CD14-positive monocyte (primary cell): ENCODE results near the gene DENND1A. TPM values are rescaled to one million over a fixed set of nuclear protein-coding genes. Genes with fewer than 3 reads are reported as not detected.

Experiments used
- DNase-seq, 3 donors: peaks; one replicate each; pipeline ENCODE4 v3.0.0-alpha.2; 2011 to 2022
- H2AFZ ChIP-seq: 2 replicates; pipeline ENCODE4 v1.6.0; 2012; ENCODE audit warnings: mild to moderate bottlenecking, low read depth, low read length, inconsistent platforms; ENCODE audit not compliant: insufficient read depth, poor library complexity, severe bottlenecking
- H3K27ac ChIP-seq, 2 donors: 1 replicate in 1 of 2; 2 replicates in 1 of 2; pipeline ENCODE4 v1.5.1; 2012 to 2013; ENCODE audit warnings: low read length in 2 of 2, control low read depth in 1 of 2, inconsistent platforms in 1 of 2, low read depth in 1 of 2, mild to moderate bottlenecking in 1 of 2
- H3K27me3 ChIP-seq, 2 donors: one replicate each; pipeline versions ENCODE4 v1.6.0 to v1.6.1; 2011 to 2013; ENCODE audit warnings: low read length in 2 of 2; ENCODE audit not compliant: control insufficient read depth in 2 of 2, insufficient read depth in 2 of 2
- H3K36me3 ChIP-seq, 2 donors: replicated peaks in 1 of 2; 1 replicate in 1 of 2; 2 replicates in 1 of 2; pipeline versions ENCODE4 v1.5.1 to v1.6.1; 2012 to 2013; ENCODE audit warnings: low read length in 2 of 2, control low read depth in 1 of 2, inconsistent platforms in 1 of 2, mild to moderate bottlenecking in 1 of 2; ENCODE audit not compliant: insufficient read depth in 2 of 2, control insufficient read depth in 1 of 2
- H3K4me1 ChIP-seq, 2 donors: 1 replicate in 1 of 2; 2 replicates in 1 of 2; pipeline versions ENCODE4 v1.5.1 to v1.6.1; 2012 to 2013; ENCODE audit warnings: low read length in 2 of 2, control low read depth in 1 of 2, inconsistent platforms in 1 of 2, mild to moderate bottlenecking in 1 of 2, moderate library complexity in 1 of 2; ENCODE audit not compliant: insufficient read depth in 2 of 2, control insufficient read depth in 1 of 2
- H3K4me2 ChIP-seq: replicated peaks from 2 replicates; pipeline ENCODE3; 2012; ENCODE audit warnings: low read length, moderate library complexity, mild to moderate bottlenecking; ENCODE audit not compliant: poor library complexity, severe bottlenecking; ENCODE audit errors: extremely low read depth
- H3K4me3 ChIP-seq, 3 experiments: fragments of 200-600 bp in 1 of 3; sonication (generic) in 1 of 3; replicated peaks in 1 of 3; 1 replicate in 2 of 3; 2 replicates in 1 of 3; pipeline ENCODE4 v1.5.1; 2011 to 2013; ENCODE audit warnings: low read length in 3 of 3, mild to moderate bottlenecking in 3 of 3, control low read depth in 2 of 3, low read depth in 2 of 3, inconsistent platforms in 1 of 3, moderate library complexity in 1 of 3
- H3K79me2 ChIP-seq: 2 replicates; pipeline ENCODE4 v1.6.0; 2012; ENCODE audit warnings: mild to moderate bottlenecking, control low read depth, inconsistent platforms, low read length, moderate library complexity; ENCODE audit not compliant: insufficient read depth
- H3K9ac ChIP-seq: 2 replicates; pipeline ENCODE4 v1.6.0; 2017; ENCODE audit warnings: low read length, mild to moderate bottlenecking; ENCODE audit not compliant: insufficient read depth, poor library complexity, severe bottlenecking
- H3K9me3 ChIP-seq, 2 donors: replicated peaks in 1 of 2; 1 replicate in 1 of 2; 2 replicates in 1 of 2; pipeline versions ENCODE4 v1.5.1 to v1.6.1; 2012 to 2013; ENCODE audit warnings: low read length in 2 of 2, control low read depth in 1 of 2; ENCODE audit not compliant: control insufficient read depth in 1 of 2, insufficient read depth in 1 of 2
- H4K20me1 ChIP-seq: 2 replicates; pipeline ENCODE4 v1.6.0; 2012; ENCODE audit warnings: mild to moderate bottlenecking, low read length, control low read depth, moderate library complexity; ENCODE audit not compliant: insufficient read depth
- H3K27ac Mint-ChIP-seq, 7 donors: one replicate each; pipeline ENCODE4 v1.8.0; 2020; ENCODE audit warnings: mild to moderate bottlenecking in 7 of 7, mixed read lengths in 7 of 7, moderate library complexity in 6 of 7, inconsistent platforms in 2 of 7
- H3K27me3 Mint-ChIP-seq, 3 donors: one replicate each; pipeline ENCODE4 v1.8.0; 2021 to 2022; ENCODE audit warnings: low read depth in 3 of 3, mild to moderate bottlenecking in 3 of 3, mixed read lengths in 3 of 3, moderate library complexity in 3 of 3, inconsistent platforms in 1 of 3
- H3K36me3 Mint-ChIP-seq, 2 donors: one replicate each; pipeline ENCODE4 v1.8.0; 2020; ENCODE audit warnings: mixed read lengths in 2 of 2, inconsistent platforms in 1 of 2, mild to moderate bottlenecking in 1 of 2
- H3K4me1 Mint-ChIP-seq: one replicate; pipeline ENCODE4 v1.8.0; 2020; ENCODE audit warnings: mild to moderate bottlenecking, mixed read lengths
- H3K4me3 Mint-ChIP-seq, 2 donors: one replicate each; pipeline ENCODE4 v1.8.0; 2020; ENCODE audit warnings: mild to moderate bottlenecking in 2 of 2, mixed read lengths in 2 of 2, moderate library complexity in 1 of 2
- H3K9me3 Mint-ChIP-seq, 7 donors: one replicate each; pipeline ENCODE4 v1.8.0; 2020 to 2022; ENCODE audit warnings: mixed read lengths in 7 of 7, mild to moderate bottlenecking in 6 of 7, moderate library complexity in 6 of 7, inconsistent platforms in 2 of 7
- CTCF ChIP-seq: fragments of 200-600 bp; IDR thresholded peaks from one replicate; pipeline ENCODE4 v1.8.0; 2022; ENCODE audit warnings: antibody characterized with exemption, mild to moderate bottlenecking
- WGBS: methylation state at CpG from one replicate; pipeline ENCODE4 v1.1.5; 2013; ENCODE audit warnings: missing lambda C conversion rate; ENCODE audit not compliant: insufficient coverage; 5-methylcytosine and 5-hydroxymethylcytosine counted together
- intact Hi-C, 2 donors: fragments of 100-400 bp; cut with micrococcal nuclease; formaldehyde crosslinking; loops; one replicate each; pipeline versions ENCODE4 v1.15.0 to v1.15.1; 2023
- polyA plus RNA-seq, 3 donors: library from polyadenylated mRNA; depleted of rRNA in 1 of 3; unstranded in 2 of 3; stranded (reverse) in 1 of 3; fragments of 300-500 nt in 2 of 3; fragments of >200 nt in 1 of 3; fragmentation: Illumina TruSeq in 2 of 3; gene quantifications; 1 replicate in 2 of 3; 2 replicates in 1 of 3; pipeline ENCODE4 v1.2.3, GENCODE V29; 2012 to 2021

Gene DENND1A
- polyA plus RNA-seq, 3 donors = 24.8 to 73.0 (median 29.4) TPM

GRCh38 chr9:123586275-123586674 is 343.7 kb downstream of the DENND1A start:
- Mint-ChIP-seq H3K4me1 (no peaks in the 10 kb centered on the region), H3K9me3 (peaks cover 0 to 17% (median 16%) of the 10 kb centered on the region in 7 donors), H3K27ac (peak overlapping the region in 1 of 7 donors; percentile 32), H3K27me3 (peaks cover 0 to 3% (median 0%) of the 10 kb centered on the region in 3 donors), H3K36me3 (peaks cover 57 to 81% of the 10 kb centered on the region in 2 donors), H3K4me3 (no peak overlapping the region)
- DNase-seq = no peak
- WGBS = 100% methylated on average over 4 of the region's 5 CpGs
- no peak overlapping the region for H2AFZ ChIP-seq
- no peaks in the 10 kb centered on the region for H3K79me2 ChIP-seq
- no peaks in the 10 kb centered on the region for H3K4me1 ChIP-seq
- no peak overlapping the region for H3K9ac ChIP-seq
- no peaks in the 10 kb centered on the region for H3K27me3 ChIP-seq
- no peak overlapping the region for H3K4me3 ChIP-seq
- H3K36me3 ChIP-seq = peaks cover 27 to 91% of the 10 kb centered on the region in 2 donors
- H3K27ac ChIP-seq = no peak overlapping the region
- intact Hi-C loops = no loop called here
- peaks cover 7 to 19% of the 10 kb centered on the region in 2 donors for H3K9me3 ChIP-seq
- no peak overlapping the region for H3K4me2 ChIP-seq
- TF ChIP-seq CTCF = no peak
- peaks cover 46% of the 10 kb centered on the region for H4K20me1 ChIP-seq

- H3K9me3 ChIP-seq = peaks cover 7 to 14% of the 10 kb centered on the region in 2 donors
- no peak overlapping the region for H3K4me2 ChIP-seq
- peaks cover 64 to 83% of the 10 kb centered on the region in 2 donors for H3K36me3 Mint-ChIP-seq
- no peaks in the 10 kb centered on the region for H3K79me2 ChIP-seq
- H2AFZ ChIP-seq = no peak overlapping the region
- peaks cover 0 to 3% (median 0%) of the 10 kb centered on the region in 3 donors for H3K27me3 Mint-ChIP-seq
- H3K27ac Mint-ChIP-seq = peak overlapping the region in 2 of 7 donors; percentile 32 to 49
- no peak overlapping the region for H3K4me3 Mint-ChIP-seq
- H3K4me3 ChIP-seq = no peak overlapping the region
- intact Hi-C loops = no loop called here
- H3K4me1 ChIP-seq = no peaks in the 10 kb centered on the region
- no peaks in the 10 kb centered on the region for H3K4me1 Mint-ChIP-seq
- H4K20me1 ChIP-seq = peaks cover 48% of the 10 kb centered on the region
- 83% methylated on average over 6 of the region's 10 CpGs for WGBS
- H3K9ac ChIP-seq = no peak overlapping the region
- DNase-seq = no peak
- no peak for TF ChIP-seq CTCF
- peaks cover under 1 to 17% (median 14%) of the 10 kb centered on the region in 7 donors for H3K9me3 Mint-ChIP-seq
- H3K36me3 ChIP-seq = peaks cover 41 to 91% of the 10 kb centered on the region in 2 donors
- no peak overlapping the region for H3K27ac ChIP-seq
- H3K27me3 ChIP-seq = no peaks in the 10 kb centered on the region
These were observed 345.4 kb downstream of the DENND1A start for GRCh38 chr9:123584202-123585176.
